ENCODE results near the gene ABCC1.

ABCC1 gene

DNA sequence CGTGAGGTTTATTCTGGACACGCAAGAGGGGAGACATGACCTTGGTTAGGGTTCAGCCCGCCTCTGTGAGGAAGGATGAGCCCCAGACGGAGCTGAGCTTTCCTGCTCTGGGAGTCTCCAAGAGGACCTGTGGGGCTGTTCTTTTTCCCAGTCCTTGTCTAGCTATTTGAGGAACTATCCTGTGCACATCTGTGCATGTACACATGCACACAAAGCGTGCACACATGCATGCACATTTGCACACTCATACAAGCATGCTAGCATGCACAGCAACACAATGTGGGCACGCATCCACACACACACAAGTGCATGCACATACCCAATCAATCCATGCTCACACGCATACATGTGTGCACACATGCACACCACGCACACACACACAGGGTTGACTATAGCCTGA is 233.5 kb downstream of the ABCC1 start:
- TF ChIP-seq, protein P1, sequence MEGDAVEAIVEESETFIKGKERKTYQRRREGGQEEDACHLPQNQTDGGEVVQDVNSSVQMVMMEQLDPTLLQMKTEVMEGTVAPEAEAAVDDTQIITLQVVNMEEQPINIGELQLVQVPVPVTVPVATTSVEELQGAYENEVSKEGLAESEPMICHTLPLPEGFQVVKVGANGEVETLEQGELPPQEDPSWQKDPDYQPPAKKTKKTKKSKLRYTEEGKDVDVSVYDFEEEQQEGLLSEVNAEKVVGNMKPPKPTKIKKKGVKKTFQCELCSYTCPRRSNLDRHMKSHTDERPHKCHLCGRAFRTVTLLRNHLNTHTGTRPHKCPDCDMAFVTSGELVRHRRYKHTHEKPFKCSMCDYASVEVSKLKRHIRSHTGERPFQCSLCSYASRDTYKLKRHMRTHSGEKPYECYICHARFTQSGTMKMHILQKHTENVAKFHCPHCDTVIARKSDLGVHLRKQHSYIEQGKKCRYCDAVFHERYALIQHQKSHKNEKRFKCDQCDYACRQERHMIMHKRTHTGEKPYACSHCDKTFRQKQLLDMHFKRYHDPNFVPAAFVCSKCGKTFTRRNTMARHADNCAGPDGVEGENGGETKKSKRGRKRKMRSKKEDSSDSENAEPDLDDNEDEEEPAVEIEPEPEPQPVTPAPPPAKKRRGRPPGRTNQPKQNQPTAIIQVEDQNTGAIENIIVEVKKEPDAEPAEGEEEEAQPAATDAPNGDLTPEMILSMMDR (IDR thresholded peaks at IDR 0.05; ENCODE audit: control extremely low read depth, extremely low read depth, low read depth, missing control alignments) = no peak
- CTCF ChIA-PET = interaction anchor here (1.0 to 1.9 kb wide), 2 partner anchors 11 to 38 kb away, joined by 4 read pairs; no protein-coding TSS in a partner anchor
- POLR2A ChIA-PET = no interaction called here
- no peak for DNase-seq (ENCODE audit: extremely low spot score)

DNA sequence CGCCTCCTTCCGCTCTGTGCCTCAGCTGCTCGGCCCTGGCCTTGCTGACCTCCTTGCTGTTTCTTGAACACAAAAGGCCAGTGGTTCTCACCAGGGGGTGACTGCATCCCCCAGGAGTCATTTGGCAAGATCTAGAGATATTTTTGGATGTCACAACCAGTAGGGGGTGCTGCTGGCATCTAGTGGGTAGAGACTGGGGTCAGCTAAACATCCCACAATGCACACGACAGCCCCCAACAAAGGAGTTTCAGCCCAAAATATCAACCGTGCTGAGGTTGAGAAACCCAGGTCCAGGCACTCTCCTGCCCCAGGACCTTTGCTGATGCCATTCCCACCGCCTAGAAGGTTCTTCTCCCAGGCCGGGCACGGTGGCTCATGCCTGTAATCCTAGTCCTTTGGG is 234.1 kb downstream of the ABCC1 start:
- TF ChIP-seq, protein P1 (IDR thresholded peaks at IDR 0.05; ENCODE audit: control extremely low read depth, extremely low read depth, low read depth, missing control alignments) = no peak
- DNase-seq (ENCODE audit: extremely low spot score) = no peak
- ChIA-PET CTCF (interaction anchor here (1.0 kb wide), 1 partner anchor 11 kb away, joined by 4 read pairs; no protein-coding TSS in a partner anchor), POLR2A (no interaction called here)

DNA sequence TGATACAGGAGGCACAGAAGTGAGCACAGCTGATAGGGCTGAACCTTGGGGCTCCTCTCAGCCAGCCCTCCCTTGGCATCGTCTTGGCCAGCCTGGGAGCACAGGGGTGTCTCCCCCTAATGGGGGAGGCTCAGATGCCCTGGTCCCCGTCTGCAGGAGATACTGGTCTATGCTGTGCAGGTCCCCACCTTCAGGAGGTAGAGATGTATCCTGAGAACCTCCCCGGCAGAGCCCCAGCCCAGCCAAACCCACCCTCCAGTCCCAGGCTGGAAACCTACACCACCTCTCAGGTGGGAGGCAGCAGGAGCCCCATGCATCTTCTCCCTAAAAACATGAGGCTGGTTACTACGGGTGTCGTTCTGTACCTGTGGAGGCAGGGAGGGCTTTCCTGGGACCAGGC is 235.2 kb downstream of the ABCC1 start:
- TF ChIP-seq, protein P1 (IDR thresholded peaks at IDR 0.05; ENCODE audit: control extremely low read depth, extremely low read depth, low read depth, missing control alignments) = no peak
- ChIA-PET CTCF (no interaction called here), POLR2A (no interaction called here)
- DNase-seq (ENCODE audit: extremely low spot score) = no peak

DNA sequence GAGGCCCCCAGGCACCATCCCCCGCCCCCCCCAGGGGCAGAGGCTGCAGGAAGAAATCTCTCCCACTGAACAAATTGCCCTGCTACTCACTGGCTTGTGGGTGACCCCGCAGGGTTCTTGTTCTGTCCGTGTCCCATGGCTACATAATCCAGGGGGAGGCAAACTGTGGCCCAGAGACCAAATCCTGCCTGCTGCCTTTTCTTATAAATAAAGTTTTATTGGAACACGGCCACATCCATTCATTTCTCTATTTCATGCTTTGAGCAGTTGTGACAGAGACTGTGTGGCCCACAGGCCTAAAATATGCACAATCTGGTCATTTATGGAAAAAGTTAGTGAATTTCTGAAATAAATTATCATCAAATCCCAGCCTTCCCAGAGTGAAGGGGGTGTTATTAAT is 235.7 kb downstream of the ABCC1 start:
- ChIA-PET CTCF (interaction anchor here (4.6 kb wide), 1 partner anchor 8 kb away, joined by 27 read pairs; no protein-coding TSS in a partner anchor), POLR2A (no interaction called here)

DNA sequence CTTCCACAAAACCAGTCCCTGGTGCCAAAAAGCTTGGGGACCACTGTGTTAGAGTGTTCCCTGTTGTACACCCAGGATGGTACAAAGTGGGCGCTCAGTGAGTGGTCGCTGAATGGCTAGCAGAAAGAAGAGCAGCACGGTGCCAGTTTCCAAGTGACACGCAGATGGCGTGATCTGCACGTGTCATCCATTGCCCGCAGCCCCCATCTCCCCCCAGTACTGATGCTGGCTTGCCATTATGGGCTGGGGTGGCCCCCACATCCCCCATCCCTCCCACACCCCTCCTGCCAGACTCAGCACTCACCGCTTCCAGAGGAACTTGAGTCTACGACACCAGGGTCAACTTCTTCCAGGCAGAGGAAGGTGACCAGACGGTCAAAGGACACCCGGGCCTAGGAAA is 237.4 kb downstream of the ABCC1 start:
- TF ChIP-seq, protein P1 (IDR thresholded peaks at IDR 0.05; ENCODE audit: control extremely low read depth, extremely low read depth, low read depth, missing control alignments) = no peak
- DNase-seq (ENCODE audit: extremely low spot score) = no peak
- POLR2A ChIA-PET = no interaction called here
- CTCF ChIA-PET = interaction anchor here (1.1 to 4.6 kb wide), 5 partner anchors 10 to 431 kb away, joined by 3 to 27 read pairs (median 4); no protein-coding TSS in a partner anchor

More for the DNA sequence above, 235.7 kb downstream of the ABCC1 start:
- no peak for DNase-seq (ENCODE audit: extremely low spot score)
- TF ChIP-seq, protein P1 (IDR thresholded peaks at IDR 0.05; ENCODE audit: control extremely low read depth, extremely low read depth, low read depth, missing control alignments) = no peak

DNA sequence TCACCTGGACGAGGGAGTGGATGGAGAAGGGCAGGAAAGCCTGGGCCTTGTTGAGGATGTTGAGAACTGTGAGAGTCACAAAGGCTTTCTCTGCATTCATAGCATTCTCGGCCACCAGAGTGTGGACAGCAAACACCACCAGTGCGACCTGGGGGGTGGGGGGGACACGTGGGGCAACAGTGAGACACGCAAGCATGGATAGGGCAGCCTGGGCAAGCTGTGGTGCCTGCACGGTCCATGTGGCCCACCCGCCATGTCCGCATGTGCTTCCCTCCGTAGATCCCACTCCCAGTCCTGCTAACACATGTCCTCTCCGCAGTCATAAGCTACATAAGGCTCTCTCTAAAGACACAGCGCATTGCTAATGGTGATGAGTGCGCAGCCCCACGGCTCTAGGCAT is 239.4 kb downstream of the ABCC1 start:
- DNase-seq (ENCODE audit: extremely low spot score) = no peak
- TF ChIP-seq, protein P1 (IDR thresholded peaks at IDR 0.05; ENCODE audit: control extremely low read depth, extremely low read depth, low read depth, missing control alignments) = no peak
- ChIA-PET CTCF (interaction anchor here (4.6 kb wide), 1 partner anchor 12 kb away, joined by 27 read pairs; no protein-coding TSS in a partner anchor), POLR2A (no interaction called here)

Data from GM10248 (cell line).